ENCODE results near the gene KCNMB4.
"Not testable (repeated sequence)": the region's sequence is repeated elsewhere in the genome, so short reads cannot be mapped to it uniquely, and the experiment has no call there.

KCNMB4 gene

DNA sequence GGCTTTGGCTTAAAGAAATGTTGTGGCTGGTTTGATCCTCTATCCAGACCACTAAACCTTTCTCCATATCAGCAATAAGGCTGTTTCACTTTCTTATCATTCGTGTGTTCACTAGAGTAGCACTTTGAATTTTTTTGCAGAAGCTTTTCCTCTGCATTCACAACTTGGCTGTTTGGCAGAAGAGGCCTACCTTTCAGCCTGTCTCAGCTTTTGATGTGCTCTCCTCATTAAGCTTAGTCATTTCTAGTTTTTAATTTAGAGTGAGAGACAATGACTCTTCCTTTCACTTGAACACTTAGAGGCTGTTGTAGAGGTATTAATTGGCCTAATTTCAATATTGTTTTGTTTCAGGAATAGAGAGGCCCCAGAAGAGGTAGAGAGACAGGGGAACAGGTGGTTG lies 13.8 kb downstream of the KCNMB4 start:
- DNase-seq = no peak

GRCh38 chr12:70383484-70383883 lies 17.4 kb downstream of the KCNMB4 start:
- no peak for DNase-seq

DNA sequence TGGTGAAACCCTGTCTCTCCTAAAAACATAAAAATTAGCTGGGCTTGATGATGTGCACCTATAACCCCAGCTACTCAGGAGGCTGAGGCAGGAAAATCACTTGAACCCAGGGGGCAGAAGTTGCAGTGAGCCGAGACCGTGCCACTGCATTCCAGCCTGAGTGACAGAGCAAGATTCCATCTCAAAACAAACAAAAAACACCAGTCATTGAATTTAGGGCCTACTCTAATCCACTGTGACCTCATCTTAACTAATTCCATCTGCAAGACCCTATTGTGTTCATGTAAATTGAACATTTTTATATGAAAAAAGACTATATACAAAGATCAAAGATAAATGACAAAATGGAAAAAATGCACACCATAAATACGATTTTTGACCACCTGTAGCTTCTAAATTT lies 17.8 kb downstream of the KCNMB4 start:
- no peak for DNase-seq

GRCh38 chr12:70386771-70387170 lies 20.7 kb downstream of the KCNMB4 start:
- DNase-seq = no peak

DNA sequence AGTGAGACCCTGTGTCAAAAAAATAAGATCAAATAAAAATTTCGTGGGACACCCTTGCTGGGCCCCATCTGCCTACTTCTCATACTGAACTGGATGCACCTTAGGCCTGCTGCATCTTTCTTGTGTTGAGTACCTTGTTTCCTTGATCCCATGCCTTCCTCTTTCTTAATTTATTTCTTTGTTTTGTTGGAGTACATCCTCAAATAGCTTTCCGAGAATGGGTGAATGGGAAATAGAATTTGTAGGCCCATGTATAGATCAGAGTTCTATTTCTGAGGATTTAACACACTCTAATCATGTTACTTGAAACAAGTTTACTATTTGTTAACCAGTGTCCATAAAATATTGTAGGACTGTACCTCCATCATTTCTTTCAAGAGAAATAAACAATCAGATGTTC lies 23.6 kb downstream of the KCNMB4 start:
- no peak for DNase-seq

DNA sequence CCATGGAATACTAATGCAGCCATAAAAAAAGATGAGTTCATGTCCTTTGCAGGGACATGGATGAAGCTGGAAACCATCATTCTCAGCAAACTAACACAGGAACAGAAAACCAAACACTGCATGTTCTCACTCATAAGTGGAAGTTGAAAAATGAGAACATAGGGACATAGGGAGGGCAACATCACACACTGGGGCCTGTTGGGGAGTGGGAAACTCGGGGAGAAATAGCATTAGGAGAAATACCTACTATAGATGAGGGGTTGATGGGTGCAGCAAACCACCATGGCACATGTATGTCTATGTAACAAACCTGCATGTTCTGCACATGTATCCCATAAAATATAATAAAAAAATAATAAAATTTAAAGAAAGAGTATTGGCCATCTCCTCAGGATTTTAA lies 26.5 kb downstream of the KCNMB4 start:
- DNase-seq = not testable (repeated sequence)

DNA sequence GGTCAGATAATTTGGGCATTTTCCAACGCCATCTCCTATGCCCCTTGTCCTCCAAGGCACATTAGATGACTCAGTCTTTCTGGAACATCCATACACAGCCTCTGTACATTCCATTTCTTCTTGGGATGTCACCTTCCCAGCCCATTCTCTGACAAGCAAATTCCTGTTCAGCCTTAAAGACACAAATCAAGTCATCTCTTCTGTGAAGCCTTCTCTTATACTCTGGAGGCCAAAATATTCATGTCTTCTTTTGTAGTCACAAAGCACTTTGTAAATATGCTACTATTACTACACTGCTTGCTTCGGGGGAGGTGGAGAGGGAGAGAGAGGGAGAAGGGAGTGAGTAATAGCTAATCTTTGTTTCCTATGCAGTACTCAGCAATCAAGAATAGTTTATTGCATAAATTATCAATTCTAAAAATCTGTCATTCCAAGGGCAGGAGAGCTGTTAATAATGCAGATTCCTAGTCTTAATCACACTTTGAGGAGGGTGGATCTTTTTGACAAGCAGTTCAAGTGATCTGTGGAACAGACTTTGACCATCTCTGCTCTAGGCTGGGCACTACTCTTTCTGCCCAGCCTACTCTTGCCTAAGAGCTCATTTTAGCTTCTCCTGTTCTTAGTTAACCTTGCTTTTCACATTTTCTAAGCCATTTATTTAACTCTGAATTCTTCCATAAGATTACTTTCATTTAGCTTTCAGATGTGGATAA lies 27.9 kb downstream of the KCNMB4 start:
- no peak for DNase-seq

GRCh38 chr12:70398002-70398401 lies 31.9 kb downstream of the KCNMB4 start:
- no peak for DNase-seq

DNA sequence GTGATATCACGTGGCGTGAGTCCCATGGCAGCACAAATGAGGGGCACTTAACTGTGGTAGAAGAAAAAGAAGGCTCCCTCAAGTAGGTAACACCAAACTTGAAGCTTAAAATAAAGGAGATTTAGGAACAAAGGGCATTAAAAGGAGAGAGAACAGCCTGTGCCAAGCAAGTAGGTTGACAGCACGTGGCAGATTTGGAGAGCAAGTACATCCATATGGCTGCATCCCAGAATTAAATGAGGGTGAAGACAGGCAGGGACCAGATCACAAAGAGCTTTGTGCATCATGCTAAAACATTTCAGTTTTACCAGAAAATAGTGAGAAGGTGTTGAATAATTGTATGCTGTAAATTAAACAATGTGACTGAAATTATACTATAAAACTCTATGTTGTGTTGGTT lies 32.8 kb downstream of the KCNMB4 start:
- no peak for DNase-seq

- no peak for DNase-seq
Observed at GRCh38 chr12:70399311-70399710, 33.2 kb downstream of the KCNMB4 start.

- no peak for DNase-seq
Observed at GRCh38 chr12:70400124-70400523, 34.0 kb downstream of the KCNMB4 start.

GRCh38 chr12:70402597-70402996 lies 36.5 kb downstream of the KCNMB4 start:
- DNase-seq = no peak

GRCh38 chr12:70403826-70404225 lies 37.7 kb downstream of the KCNMB4 start:
- DNase-seq = no peak

GRCh38 chr12:70408004-70408790 lies 42.1 kb downstream of the KCNMB4 start:
- no peak for DNase-seq

- DNase-seq = no peak
Observed at GRCh38 chr12:70415987-70416386, 49.9 kb downstream of the KCNMB4 start.

- no peak for DNase-seq
Observed at GRCh38 chr12:70417121-70417520, 51.0 kb downstream of the KCNMB4 start.

GRCh38 chr12:70418101-70418500 lies 52.0 kb downstream of the KCNMB4 start:
- no peak for DNase-seq

- no peak for DNase-seq
Observed at GRCh38 chr12:70422631-70423030, 56.5 kb downstream of the KCNMB4 start.

- DNase-seq = no peak
Observed at GRCh38 chr12:70426620-70427019, 60.5 kb downstream of the KCNMB4 start.

DNA sequence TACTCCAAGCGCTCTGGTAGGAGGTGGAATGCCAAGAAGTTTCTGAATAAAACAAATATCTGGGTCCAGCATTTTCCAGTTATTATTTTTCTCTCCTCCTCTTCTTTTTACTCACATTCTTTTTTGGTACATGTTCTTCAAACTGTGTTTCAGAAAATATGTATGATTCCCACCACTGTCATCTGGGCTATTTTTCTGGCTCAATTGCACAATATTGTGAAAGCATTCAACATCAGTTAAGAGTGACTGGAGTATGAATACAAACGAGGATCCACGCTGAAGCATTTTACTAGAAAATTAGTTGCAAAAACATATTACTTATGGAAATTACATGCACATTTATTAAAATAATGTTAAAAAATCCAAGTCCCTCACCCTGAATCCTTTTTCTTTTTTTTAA lies 61.5 kb downstream of the KCNMB4 start:
- no peak for DNase-seq

DNA sequence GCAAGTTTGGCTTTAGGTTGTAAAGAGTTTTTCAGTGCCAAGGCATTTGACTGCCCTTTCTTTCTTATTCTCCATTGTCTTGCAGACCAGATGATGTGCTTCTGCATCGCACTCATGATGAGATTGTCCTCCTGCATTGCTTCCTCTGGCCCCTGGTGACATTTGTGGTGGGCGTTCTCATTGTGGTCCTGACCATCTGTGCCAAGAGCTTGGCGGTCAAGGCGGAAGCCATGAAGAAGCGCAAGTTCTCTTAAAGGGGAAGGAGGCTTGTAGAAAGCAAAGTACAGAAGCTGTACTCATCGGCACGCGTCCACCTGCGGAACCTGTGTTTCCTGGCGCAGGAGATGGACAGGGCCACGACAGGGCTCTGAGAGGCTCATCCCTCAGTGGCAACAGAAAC lies 64.3 kb downstream of the KCNMB4 start:
- no peak for DNase-seq

DNA sequence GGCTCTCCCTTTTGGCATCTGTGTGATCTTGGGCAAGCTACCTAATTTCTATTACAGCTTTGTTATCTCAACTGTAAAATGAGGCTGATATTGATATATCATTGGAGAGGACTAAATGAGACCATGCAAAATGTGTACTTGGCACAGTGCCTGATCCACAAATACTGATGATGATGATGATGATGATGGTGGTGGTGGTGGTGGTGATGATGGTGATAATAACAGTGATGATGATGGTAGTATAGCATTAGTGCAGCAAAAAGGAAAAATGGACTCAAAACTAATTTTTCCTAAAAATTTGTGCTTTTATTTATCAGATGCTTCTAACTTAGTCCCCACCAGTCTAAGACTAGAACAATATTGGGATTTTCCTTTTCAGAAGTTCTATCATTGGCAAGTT lies 70.7 kb downstream of the KCNMB4 start:
- no peak for DNase-seq

GRCh38 chr12:70443062-70443673 lies 77.1 kb downstream of the KCNMB4 start:
- DNase-seq = no peak

- DNase-seq = no peak
Observed at GRCh38 chr12:70444903-70445302, 78.8 kb downstream of the KCNMB4 start.
